K562 (cell line): ENCODE results near the gene CD22. TPM values are rescaled to one million over a fixed set of nuclear protein-coding genes. Genes with fewer than 3 reads are reported as not detected.

Experiments used
- CHCHD3 ChIP-seq: fragments of 250-450 bp; sonication (Bioruptor Pico); IDR thresholded peaks from 2 replicates; pipeline ENCODE4 v2.1.2; 2022; ENCODE audit warnings: mild to moderate bottlenecking
- ELF2 ChIP-seq: fragments of 250-450 bp; sonication (Bioruptor Pico); IDR thresholded peaks from 2 replicates; pipeline ENCODE4 v1.5.0; 2021; ENCODE audit warnings: mild to moderate bottlenecking
- EP400 ChIP-seq: fragments of 450-650 bp; IDR thresholded peaks from 2 replicates; pipeline ENCODE4 v1.6.1; 2017; ENCODE audit warnings: antibody characterized with exemption, mild to moderate bottlenecking, moderate library complexity
- GABPA ChIP-seq: fragments of 200-800 bp; sonication (Bioruptor generic); conservative IDR thresholded peaks from 2 replicates; pipeline ENCODE4 v1.6.1; 2016; ENCODE audit warnings: low read depth, missing genetic modification characterization, missing compliant biosample characterization
- KLF13 ChIP-seq: fragments of 450-650 bp; IDR thresholded peaks from 2 replicates; pipeline ENCODE4 v1.6.1; 2016; ENCODE audit warnings: missing genetic modification characterization, low read depth, mild to moderate bottlenecking, missing compliant biosample characterization, moderate library complexity, borderline replicate concordance
- KLF16 ChIP-seq: IDR thresholded peaks from 2 replicates; pipeline ENCODE4 v1.6.1; 2016; ENCODE audit warnings: antibody characterized with exemption
- MBD2 ChIP-seq: sonication (generic); IDR thresholded peaks from 2 replicates; pipeline ENCODE4 v1.6.1; 2016; ENCODE audit warnings: low read depth, borderline replicate concordance
- POLR2G ChIP-seq: fragments of 200-400 bp; formaldehyde crosslinking; IDR thresholded peaks from 2 replicates; pipeline ENCODE4 v1.6.1; 2017; ENCODE audit warnings: low read depth, mild to moderate bottlenecking, antibody characterized with exemption, low read length, moderate library complexity
- SMARCA4 ChIP-seq: fragments of 450-650 bp; IDR thresholded peaks from 2 replicates; pipeline ENCODE4 v1.6.1; 2016
- SP2 ChIP-seq: IDR thresholded peaks from 2 replicates; pipeline ENCODE4 v1.6.1; 2011; ENCODE audit warnings: mild to moderate bottlenecking, low read depth, low read length, moderate library complexity; ENCODE audit not compliant: poor library complexity, severe bottlenecking; ENCODE audit errors: extremely low read depth
- SREBF1 ChIP-seq: fragments of 150-350 bp; IDR thresholded peaks from 2 replicates; pipeline ENCODE4 v1.6.1; 2014; ENCODE audit warnings: antibody characterized with exemption, low read depth, low read length, borderline replicate concordance
- TGIF2 ChIP-seq: sonication (generic); formaldehyde crosslinking; IDR thresholded peaks from 2 replicates; pipeline ENCODE4 v1.8.1; 2022; ENCODE audit warnings: mild to moderate bottlenecking, missing genetic modification reagents, moderate library complexity
- ZNF282 ChIP-seq: sonication (generic); formaldehyde crosslinking; IDR thresholded peaks from 2 replicates; pipeline ENCODE4 v1.8.1; 2023; ENCODE audit warnings: missing genetic modification reagents
- ZNF324 ChIP-seq: fragments of 250-450 bp; sonication (Bioruptor Pico); IDR thresholded peaks from 2 replicates; pipeline ENCODE4 v1.4.0; 2020; ENCODE audit warnings: mild to moderate bottlenecking
- polyA plus RNA-seq, 8 experiments: library from polyadenylated mRNA; depleted of rRNA in 4 of 8; stranded (reverse) in 5 of 8; unstranded in 3 of 8; fragments of >200 nt; fragmentation: Nextera tagmentation in 2 of 8; fragmentation: Illumina TruSeq in 1 of 8; extraction: Ambion mirVana in 2 of 8; extraction: Trizol in 1 of 8; gene quantifications; 2 replicates each; pipeline versions ENCODE4 v1.2.1 to v1.2.3, GENCODE V29; 2011 to 2014; ENCODE audit warnings: inconsistent platforms in 1 of 8, missing spikeins in 1 of 8
- total RNA-seq, 7 experiments: library from RNA; depleted of rRNA in 6 of 7; stranded (reverse); fragments of >200 nt in 6 of 7; fragmentation: Illumina TruSeq in 2 of 7; extraction: Trizol in 2 of 7; gene quantifications; 2 replicates each; pipeline versions ENCODE4 v1.2.1 to v1.2.3, GENCODE V29; 2011 to 2021; ENCODE audit warnings: low replicate concordance in 1 of 7
- TF ChIP-seq, protein P1 (sequence below), 2 experiments: IDR thresholded peaks; 2 replicates each; pipeline ENCODE4 v1.6.1; 2011; ENCODE audit warnings: borderline replicate concordance in 1 of 2, control low read depth in 1 of 2, low read depth in 1 of 2, low read length in 1 of 2, mild to moderate bottlenecking in 1 of 2, mixed read lengths in 1 of 2, moderate library complexity in 1 of 2; ENCODE audit not compliant: insufficient read depth in 1 of 2, insufficient read length in 1 of 2, poor library complexity in 1 of 2, severe bottlenecking in 1 of 2; ENCODE audit errors: extremely low read depth in 1 of 2
- TF ChIP-seq, protein P2 (sequence below): fragments of 250-450 bp; sonication (Bioruptor Pico); IDR thresholded peaks from 2 replicates; pipeline ENCODE4 v1.5.0; 2021
- TF ChIP-seq, protein P3 (sequence below): IDR thresholded peaks from 3 replicates; pipeline ENCODE4 v1.6.1; 2011; ENCODE audit warnings: borderline replicate concordance, mild to moderate bottlenecking, moderate library complexity; ENCODE audit not compliant: insufficient read length; ENCODE audit errors: extremely low read depth
- TF ChIP-seq, protein P4 (sequence below), 2 experiments: fragments of 450-650 bp in 1 of 2; sonication (generic) in 1 of 2; formaldehyde crosslinking in 1 of 2; IDR thresholded peaks in 1 of 2; conservative IDR thresholded peaks in 1 of 2; 2 replicates each; pipeline versions ENCODE4 v1.6.1 to v1.8.1; 2016 to 2023; ENCODE audit warnings: mild to moderate bottlenecking in 2 of 2, moderate library complexity in 2 of 2, inconsistent platforms in 1 of 2, missing genetic modification reagents in 1 of 2
- TF ChIP-seq, protein P5 (sequence below): fragments of 450-650 bp; formaldehyde crosslinking; IDR thresholded peaks from 2 replicates; pipeline ENCODE4 v1.4.0; 2020; ENCODE audit warnings: mild to moderate bottlenecking, mixed read lengths

CD22 gene
- total and polyA plus RNA-seq, 9 of the 15 experiments (the other 6 are each of a cell fraction or from before 2014, with no cell fraction given) = 0.29 to 5.0 (median 3.5) TPM

DNA sequence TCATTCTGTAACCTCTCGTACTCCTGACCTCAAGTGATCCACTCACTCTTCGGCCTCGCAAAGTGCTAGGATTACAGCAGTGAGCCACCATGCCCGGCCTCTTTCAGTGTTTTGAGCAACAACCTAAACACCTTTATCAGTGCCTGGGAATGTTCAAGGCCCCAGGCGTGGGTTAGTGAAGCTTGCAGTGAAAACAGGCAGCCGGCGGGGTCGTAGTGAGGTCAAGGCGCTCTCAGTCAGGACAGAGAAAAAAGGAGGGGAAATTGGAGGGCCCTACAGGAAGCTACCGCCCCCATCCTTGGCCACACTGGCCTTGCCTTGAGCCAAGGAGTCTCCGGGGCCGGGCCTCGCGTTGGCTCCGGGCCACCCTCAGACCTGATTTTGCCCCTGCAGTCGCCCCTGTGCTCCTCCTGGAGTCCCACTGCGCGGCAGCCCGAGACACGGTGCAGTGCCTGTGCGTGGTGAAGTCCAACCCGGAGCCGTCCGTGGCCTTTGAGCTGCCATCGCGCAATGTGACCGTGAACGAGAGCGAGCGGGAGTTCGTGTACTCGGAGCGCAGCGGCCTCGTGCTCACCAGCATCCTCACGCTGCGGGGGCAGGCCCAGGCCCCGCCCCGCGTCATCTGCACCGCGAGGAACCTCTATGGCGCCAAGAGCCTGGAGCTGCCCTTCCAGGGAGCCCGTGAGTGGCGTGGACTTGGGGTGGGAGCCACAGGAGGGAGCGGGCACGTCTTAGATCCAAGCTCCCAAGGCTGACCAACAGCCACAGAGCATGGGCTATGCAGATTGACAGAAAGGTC, 19.3 kb upstream of the CD22 start (continued):
- TF ChIP-seq, protein P1, sequence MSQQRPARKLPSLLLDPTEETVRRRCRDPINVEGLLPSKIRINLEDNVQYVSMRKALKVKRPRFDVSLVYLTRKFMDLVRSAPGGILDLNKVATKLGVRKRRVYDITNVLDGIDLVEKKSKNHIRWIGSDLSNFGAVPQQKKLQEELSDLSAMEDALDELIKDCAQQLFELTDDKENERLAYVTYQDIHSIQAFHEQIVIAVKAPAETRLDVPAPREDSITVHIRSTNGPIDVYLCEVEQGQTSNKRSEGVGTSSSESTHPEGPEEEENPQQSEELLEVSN (IDR thresholded peaks at IDR 0.05; ENCODE audit: borderline replicate concordance in 1 of 2, extremely low read depth in 1 of 2, insufficient read depth in 1 of 2, insufficient read length in 1 of 2, low read depth in 1 of 2, low read length in 1 of 2, poor library complexity in 1 of 2, severe bottlenecking in 1 of 2) = peak; percentile 98 to 99
- TF ChIP-seq ZNF282 (CRISPR knock-in tag) (no peak), SP2 (no peak), CHCHD3 (CRISPR knock-in tag) (no peak), SREBF1 (no peak), KLF13 (tag) (peak; percentile 62; the same call in 1 of the 2 replicates), TGIF2 (CRISPR knock-in tag) (no peak), GABPA (tag) (no peak), ZNF324 (no peak), MBD2 (0 out of 2 replicates have a peak, but pooled peaks have one; percentile 12), KLF16 (no peak), POLR2G (peak; percentile 87), EP400 (peak; percentile 80), SMARCA4 (no peak), ELF2 (CRISPR knock-in tag) (no peak)
- TF ChIP-seq, protein P2, sequence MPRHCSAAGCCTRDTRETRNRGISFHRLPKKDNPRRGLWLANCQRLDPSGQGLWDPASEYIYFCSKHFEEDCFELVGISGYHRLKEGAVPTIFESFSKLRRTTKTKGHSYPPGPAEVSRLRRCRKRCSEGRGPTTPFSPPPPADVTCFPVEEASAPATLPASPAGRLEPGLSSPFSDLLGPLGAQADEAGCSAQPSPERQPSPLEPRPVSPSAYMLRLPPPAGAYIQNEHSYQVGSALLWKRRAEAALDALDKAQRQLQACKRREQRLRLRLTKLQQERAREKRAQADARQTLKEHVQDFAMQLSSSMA (CRISPR knock-in tag) = 0 out of 2 replicates have a peak, but pooled peaks have one; percentile 30
- TF ChIP-seq, protein P3, sequence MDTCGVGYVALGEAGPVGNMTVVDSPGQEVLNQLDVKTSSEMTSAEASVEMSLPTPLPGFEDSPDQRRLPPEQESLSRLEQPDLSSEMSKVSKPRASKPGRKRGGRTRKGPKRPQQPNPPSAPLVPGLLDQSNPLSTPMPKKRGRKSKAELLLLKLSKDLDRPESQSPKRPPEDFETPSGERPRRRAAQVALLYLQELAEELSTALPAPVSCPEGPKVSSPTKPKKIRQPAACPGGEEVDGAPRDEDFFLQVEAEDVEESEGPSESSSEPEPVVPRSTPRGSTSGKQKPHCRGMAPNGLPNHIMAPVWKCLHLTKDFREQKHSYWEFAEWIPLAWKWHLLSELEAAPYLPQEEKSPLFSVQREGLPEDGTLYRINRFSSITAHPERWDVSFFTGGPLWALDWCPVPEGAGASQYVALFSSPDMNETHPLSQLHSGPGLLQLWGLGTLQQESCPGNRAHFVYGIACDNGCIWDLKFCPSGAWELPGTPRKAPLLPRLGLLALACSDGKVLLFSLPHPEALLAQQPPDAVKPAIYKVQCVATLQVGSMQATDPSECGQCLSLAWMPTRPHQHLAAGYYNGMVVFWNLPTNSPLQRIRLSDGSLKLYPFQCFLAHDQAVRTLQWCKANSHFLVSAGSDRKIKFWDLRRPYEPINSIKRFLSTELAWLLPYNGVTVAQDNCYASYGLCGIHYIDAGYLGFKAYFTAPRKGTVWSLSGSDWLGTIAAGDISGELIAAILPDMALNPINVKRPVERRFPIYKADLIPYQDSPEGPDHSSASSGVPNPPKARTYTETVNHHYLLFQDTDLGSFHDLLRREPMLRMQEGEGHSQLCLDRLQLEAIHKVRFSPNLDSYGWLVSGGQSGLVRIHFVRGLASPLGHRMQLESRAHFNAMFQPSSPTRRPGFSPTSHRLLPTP = no peak
- TF ChIP-seq, protein P4, sequence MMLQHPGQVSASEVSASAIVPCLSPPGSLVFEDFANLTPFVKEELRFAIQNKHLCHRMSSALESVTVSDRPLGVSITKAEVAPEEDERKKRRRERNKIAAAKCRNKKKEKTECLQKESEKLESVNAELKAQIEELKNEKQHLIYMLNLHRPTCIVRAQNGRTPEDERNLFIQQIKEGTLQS (IDR thresholded peaks at IDR 0.05) = peak; percentile 25; the same call in 1 of the 2 replicates
- TF ChIP-seq, protein P4 (CRISPR knock-in tag; conservative IDR thresholded peaks at IDR 0.05) = no peak
- TF ChIP-seq, protein P5, sequence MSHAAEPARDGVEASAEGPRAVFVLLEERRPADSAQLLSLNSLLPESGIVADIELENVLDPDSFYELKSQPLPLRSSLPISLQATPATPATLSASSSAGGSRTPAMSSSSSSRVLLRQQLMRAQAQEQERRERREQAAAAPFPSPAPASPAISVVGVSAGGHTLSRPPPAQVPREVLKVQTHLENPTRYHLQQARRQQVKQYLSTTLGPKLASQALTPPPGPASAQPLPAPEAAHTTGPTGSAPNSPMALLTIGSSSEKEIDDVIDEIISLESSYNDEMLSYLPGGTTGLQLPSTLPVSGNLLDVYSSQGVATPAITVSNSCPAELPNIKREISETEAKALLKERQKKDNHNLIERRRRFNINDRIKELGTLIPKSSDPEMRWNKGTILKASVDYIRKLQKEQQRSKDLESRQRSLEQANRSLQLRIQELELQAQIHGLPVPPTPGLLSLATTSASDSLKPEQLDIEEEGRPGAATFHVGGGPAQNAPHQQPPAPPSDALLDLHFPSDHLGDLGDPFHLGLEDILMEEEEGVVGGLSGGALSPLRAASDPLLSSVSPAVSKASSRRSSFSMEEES (CRISPR knock-in tag) = no peak
